HG03159 (cell line): ENCODE results near the gene CIPC.

ENCODE experiments used
- ATAC-seq: cut with Tn5 transposase; IDR thresholded peaks from one replicate; pipeline ENCODE4 v1.9.1; 2021; ENCODE audit warnings: mild to moderate bottlenecking, moderate library complexity; ENCODE audit not compliant: unreplicated experiment

Gene CIPC

GRCh38 chr14:77123381-77124325, 25.6 kb downstream of the CIPC start:
- no peak for ATAC-seq

- ATAC-seq, result no peak
Measured at GRCh38 chr14:77124345-77125280, 26.6 kb downstream of the CIPC start.

- ATAC-seq, result no peak
Measured at GRCh38 chr14:77125281-77125801, 27.3 kb downstream of the CIPC start.

- ATAC-seq, result no peak
Measured at GRCh38 chr14:77125823-77126325, 27.8 kb downstream of the CIPC start.

DNA sequence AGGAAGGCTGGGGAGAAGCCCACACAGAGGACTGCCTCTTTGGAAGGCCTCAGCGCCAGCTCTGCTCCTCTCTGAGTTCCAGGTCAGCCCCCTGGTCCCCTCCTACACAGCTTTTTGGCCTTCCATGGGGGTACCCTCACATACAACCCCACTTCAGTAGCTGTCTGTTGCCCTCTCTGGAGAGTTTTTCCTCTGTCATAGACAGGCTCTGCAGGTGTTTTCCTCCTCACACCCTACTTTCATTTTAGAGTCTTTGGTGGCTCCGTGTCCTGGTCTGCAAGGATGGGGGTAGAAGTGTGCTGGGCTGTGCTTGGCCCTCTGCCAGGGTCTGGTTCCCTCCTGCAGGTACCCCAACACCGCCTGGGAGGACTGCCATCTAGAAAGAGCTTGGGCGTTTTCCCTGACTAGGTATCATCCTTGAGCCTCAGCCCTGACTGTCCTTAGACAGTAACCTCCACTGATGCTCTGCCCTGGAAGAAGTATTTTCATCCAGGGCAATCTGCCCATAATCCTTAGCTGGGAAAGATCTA, 28.5 kb downstream of the CIPC start:
- ATAC-seq, result no peak

DNA sequence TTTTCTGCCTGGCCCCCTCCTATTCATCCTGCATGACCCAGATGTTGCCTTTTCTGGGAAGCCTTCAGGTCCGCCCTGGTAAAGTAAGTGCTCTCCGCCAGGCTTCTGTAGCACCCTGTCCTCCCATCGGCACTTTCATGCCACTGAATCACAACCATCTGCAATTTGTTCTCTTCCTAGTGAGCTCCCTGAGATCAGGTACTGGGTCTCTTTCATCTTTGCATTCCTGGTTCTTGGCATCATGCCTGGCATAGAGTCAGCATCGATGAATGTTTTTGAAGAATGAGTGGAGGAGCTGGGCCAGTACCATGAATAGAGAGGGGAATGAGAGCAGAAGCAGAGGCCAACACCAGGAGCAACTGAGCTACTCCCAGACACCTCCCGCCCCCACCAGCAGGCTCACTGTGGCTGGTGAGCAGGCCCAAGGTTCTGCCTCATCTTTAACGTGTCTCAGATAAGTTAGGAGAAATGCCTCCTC, 30.4 kb downstream of the CIPC start:
- no peak for ATAC-seq

- no peak for ATAC-seq
Measured at GRCh38 chr14:77130386-77130785, 32.3 kb downstream of the CIPC start.

DNA sequence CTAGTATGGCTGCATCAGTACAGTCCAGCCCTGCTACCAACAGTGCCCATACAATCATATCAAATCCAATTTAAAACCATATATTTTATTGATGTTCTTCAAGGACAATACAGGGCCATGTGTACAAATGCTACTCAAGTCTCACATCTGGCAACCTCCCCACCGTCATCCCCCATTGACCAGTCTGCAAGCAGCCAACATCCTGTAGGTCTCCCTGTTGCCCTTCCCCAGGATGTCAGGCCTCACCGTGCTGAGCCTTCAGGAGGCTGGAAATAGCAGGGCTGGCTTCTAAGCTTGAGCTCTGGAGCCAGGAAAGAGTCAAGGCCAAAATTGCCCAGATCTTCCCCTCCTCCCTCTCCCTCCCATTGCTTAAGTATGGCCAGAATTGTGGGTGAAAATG, 33.1 kb downstream of the CIPC start:
- no peak for ATAC-seq

- ATAC-seq, result no peak
Measured at GRCh38 chr14:77131871-77132486, 33.9 kb downstream of the CIPC start.

- no peak for ATAC-seq
Measured at GRCh38 chr14:77133720-77134338, 35.8 kb downstream of the CIPC start.

DNA sequence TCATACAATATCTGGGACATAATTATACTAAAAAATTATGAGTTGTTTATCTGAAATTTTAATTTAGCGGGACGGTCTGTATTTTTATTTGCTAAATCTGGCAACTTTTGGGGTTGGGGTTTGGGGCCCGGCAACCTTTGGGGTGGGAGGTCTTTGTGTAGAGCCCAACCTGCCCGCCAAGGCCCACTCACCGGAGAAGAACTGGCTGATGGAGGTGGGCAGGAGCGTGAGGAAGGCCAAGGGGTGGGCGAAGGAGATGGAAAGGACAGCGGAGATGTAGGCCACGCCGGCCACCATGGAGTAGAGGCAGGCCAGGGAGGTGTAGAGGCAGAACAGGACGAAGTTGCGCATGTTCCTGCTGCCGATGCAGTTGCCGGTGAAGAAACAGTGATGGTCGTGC, 41.0 kb downstream of the CIPC start:
- no peak for ATAC-seq

GRCh38 chr14:77139540-77140358, 41.7 kb downstream of the CIPC start:
- ATAC-seq, result no peak

GRCh38 chr14:77140359-77141213, 42.5 kb downstream of the CIPC start:
- no peak for ATAC-seq

DNA sequence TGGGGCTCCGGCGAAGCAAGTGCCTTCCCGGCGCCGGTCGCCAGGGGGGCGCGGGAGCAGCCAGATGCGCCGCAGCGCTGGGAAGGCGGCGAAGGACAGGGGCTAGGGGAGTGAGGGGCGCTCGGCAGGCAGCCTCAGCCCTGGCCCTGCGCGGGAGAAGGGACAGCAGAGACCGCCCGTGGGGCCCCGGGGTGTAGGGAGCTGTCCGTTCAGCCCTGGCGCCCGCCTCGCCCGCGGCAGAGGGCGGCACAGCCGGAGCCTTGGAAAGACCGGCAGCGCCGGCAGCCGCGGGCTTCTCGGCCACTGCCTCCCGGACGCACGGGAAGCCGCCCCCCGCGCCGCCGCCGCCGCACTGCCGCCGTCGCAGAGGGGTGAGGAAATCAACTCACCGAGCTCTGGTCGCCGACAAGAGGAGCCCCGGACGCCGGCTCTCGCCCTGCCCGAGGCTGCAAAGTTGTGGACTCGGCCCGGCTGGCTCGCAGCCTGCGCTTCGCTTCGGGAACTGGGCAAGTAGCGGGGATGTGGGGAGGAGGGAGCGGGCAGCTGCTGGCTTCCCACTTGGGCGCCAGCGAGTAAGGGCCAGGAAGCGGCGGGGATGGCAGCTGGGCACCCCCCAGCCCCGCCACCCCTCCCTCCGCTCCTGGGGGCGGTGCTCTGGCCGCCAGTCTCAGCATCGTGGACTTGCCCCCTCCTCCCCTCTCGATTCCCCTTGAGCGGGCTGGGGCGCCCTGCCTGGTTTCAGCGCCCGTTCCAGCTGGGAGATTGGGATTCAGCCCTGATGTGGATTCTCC, 43.4 kb downstream of the CIPC start, which contains the start of gene ZDHHC22:
TSS of gene ZDHHC22 (minus strand) at position 578 of the 791 bp plus-strand sequence. CDS start 2,053 bp downstream, outside the sequence.
- ATAC-seq, result no peak

DNA sequence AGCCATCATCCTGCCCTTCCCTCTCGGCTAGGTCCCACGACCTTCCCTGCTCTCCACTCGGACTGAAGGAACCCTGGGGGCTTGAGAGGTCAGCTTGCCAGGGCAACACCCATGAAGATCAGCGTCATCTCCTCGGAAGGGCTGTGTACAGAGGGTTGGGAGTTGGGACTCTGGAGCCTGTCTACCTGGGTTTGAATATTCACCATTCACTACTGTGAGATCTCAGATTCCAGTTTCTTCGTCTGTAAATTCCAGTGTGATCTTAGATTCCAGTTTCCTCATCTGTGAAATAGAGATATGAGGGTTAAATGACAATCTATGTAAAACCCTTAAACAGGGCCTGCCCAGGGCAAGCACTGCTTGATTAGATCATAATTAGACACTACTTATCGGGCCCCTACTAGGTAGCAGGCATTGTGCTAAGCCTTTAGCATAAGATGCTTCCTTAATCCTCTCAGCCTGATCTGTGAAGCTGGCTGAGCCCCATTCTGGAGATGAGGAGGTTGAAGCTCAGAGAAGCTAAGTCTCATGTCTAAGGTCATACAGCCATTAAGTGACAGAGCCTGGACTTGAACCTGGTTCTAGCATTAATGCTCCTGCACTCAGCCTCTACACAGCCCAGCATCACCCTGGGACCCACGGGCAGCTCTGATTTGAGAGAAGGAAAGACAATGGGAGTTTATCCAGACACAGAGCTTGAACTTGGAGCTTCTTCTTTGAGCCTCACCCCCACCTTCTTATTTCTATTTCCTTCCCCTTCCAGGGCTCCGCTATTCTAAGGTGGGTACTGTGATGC, 44.1 kb downstream of the CIPC start:
- ATAC-seq, result no peak

- ATAC-seq, result no peak
Measured at GRCh38 chr14:77143071-77143470, 45.0 kb downstream of the CIPC start.
